ENCODE results near the gene CHST11.
"Not testable (repeated sequence)": the region's sequence is repeated elsewhere in the genome, so short reads cannot be mapped to it uniquely, and the experiment has no call there.

Gene CHST11

DNA sequence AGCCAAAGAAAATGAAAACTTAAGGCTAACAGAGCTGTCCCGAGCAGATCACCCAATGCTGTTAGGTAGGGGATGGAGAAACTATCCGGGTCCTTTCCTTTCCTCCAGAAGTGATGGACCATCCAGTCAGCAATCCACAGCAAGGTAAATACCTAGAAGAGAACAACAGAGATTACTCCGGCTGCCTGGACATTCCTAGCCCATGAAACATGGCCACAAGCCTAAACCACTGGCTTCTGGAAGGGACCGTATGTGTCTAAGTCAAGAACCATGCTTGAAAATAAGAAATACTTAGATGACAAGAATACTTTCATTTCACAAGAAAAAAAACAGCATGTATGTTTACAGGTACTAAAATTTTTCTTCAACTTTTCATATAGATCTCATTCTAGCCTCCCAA is 348.4 kb downstream of the CHST11 start:
- Histone ChIP-seq H3F3A (ENCODE audit: control insufficient read depth, insufficient read depth) (no peaks in the 10 kb centered on the region), H3K4me1 (ENCODE audit: control insufficient read depth, low read length) (peaks cover 10% of the 10 kb centered on the region), H3K4me2 (ENCODE audit: low read length) (no peak overlapping the region), H3K4me3 (ENCODE audit: low read length) (no peak overlapping the region), H3K36me3 (ENCODE audit: control insufficient read depth, low read length) (no peaks in the 10 kb centered on the region), H3K27ac (ENCODE audit: low read depth, low read length) (no peak overlapping the region), H3K9me2 (replicated peaks; ENCODE audit: control insufficient read depth, low read length) (no peaks in the 10 kb centered on the region), H4K20me1 (ENCODE audit: control insufficient read depth, insufficient read depth, low read depth, low read length) (no peaks in the 10 kb centered on the region), H3K27me3 (ENCODE audit: control insufficient read depth, low read length) (no peaks in the 10 kb centered on the region), H3K9me3 (ENCODE audit: control insufficient read depth, insufficient read depth, low read length) (no peaks in the 10 kb centered on the region), H3K79me2 (ENCODE audit: control insufficient read depth, low read length) (no peaks in the 10 kb centered on the region)
- TF ChIP-seq, protein P1, sequence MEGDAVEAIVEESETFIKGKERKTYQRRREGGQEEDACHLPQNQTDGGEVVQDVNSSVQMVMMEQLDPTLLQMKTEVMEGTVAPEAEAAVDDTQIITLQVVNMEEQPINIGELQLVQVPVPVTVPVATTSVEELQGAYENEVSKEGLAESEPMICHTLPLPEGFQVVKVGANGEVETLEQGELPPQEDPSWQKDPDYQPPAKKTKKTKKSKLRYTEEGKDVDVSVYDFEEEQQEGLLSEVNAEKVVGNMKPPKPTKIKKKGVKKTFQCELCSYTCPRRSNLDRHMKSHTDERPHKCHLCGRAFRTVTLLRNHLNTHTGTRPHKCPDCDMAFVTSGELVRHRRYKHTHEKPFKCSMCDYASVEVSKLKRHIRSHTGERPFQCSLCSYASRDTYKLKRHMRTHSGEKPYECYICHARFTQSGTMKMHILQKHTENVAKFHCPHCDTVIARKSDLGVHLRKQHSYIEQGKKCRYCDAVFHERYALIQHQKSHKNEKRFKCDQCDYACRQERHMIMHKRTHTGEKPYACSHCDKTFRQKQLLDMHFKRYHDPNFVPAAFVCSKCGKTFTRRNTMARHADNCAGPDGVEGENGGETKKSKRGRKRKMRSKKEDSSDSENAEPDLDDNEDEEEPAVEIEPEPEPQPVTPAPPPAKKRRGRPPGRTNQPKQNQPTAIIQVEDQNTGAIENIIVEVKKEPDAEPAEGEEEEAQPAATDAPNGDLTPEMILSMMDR (IDR thresholded peaks at IDR 0.05; ENCODE audit: low read depth, low read length, poor library complexity, severe bottlenecking), result no peak
- no peak for TF ChIP-seq EZH2phosphoT487 (IDR thresholded peaks at IDR 0.05; ENCODE audit: borderline replicate concordance, low read length)

DNA sequence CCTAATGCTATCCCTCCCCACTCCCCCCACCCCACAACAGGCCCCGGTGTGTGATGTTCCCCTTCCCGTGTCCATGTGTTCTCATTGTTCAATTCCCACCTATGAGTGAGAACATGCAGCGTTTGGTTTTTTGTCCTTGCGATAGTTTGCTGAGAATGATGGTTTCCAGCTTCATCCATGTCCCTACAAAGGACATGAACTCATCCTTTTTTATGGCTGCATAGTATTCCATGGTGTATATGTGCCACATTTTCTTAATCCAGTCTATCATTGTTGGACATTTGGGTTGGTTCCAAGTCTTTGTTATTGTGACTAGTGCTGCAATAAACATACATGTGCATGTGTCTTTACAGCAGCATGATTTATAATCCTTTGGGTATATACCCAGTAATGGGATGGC is 349.4 kb downstream of the CHST11 start:
- H3K9me3 ChIP-seq (ENCODE audit: control insufficient read depth, insufficient read depth, low read length); H3K79me2 ChIP-seq (ENCODE audit: control insufficient read depth, low read length); H4K20me1 ChIP-seq (ENCODE audit: control insufficient read depth, insufficient read depth, low read depth, low read length); H3K27ac ChIP-seq (ENCODE audit: low read depth, low read length); H3K9me2 ChIP-seq (replicated peaks; ENCODE audit: control insufficient read depth, low read length); H3K4me2 ChIP-seq (ENCODE audit: low read length); H3F3A ChIP-seq (ENCODE audit: control insufficient read depth, insufficient read depth); H3K27me3 ChIP-seq (ENCODE audit: control insufficient read depth, low read length); H3K36me3 ChIP-seq (ENCODE audit: control insufficient read depth, low read length); H3K4me3 ChIP-seq (ENCODE audit: low read length): not testable (repeated sequence)
- peaks cover 13% of the 10 kb centered on the region for H3K4me1 ChIP-seq (ENCODE audit: control insufficient read depth, low read length)

DNA sequence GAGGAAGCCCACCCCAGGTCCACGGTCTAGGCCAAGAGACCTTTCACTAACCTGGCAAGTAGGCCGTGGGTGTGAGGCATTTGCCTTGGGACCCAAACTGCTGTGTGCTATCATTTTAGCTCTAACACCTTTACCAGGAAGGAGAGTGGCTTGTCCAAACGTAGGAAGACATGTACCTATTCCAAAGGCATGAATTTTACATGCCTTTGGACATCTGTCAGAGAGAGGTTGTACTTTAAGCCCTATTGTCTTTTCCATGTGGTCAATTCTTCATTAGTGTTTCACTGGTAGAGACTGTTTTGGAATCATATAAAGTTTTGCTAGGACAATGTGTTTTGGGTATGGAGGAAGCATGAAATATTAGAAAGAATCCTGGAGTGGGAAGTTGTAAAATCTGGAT is 352.5 kb downstream of the CHST11 start:
- Histone ChIP-seq H3K79me2 (ENCODE audit: control insufficient read depth, low read length) (no peaks in the 10 kb centered on the region), H3K9me2 (replicated peaks; ENCODE audit: control insufficient read depth, low read length) (no peaks in the 10 kb centered on the region), H3K27ac (ENCODE audit: low read depth, low read length) (no peak overlapping the region), H3K9me3 (ENCODE audit: control insufficient read depth, insufficient read depth, low read length) (no peaks in the 10 kb centered on the region), H3K4me1 (ENCODE audit: control insufficient read depth, low read length) (peaks cover 13% of the 10 kb centered on the region), H3K4me2 (ENCODE audit: low read length) (no peak overlapping the region), H3K4me3 (ENCODE audit: low read length) (no peak overlapping the region), H3K36me3 (ENCODE audit: control insufficient read depth, low read length) (no peaks in the 10 kb centered on the region), H3K27me3 (ENCODE audit: control insufficient read depth, low read length) (no peaks in the 10 kb centered on the region), H4K20me1 (ENCODE audit: control insufficient read depth, insufficient read depth, low read depth, low read length) (no peaks in the 10 kb centered on the region), H3F3A (ENCODE audit: control insufficient read depth, insufficient read depth) (no peaks in the 10 kb centered on the region)
- no peak for TF ChIP-seq EZH2phosphoT487 (IDR thresholded peaks at IDR 0.05; ENCODE audit: borderline replicate concordance, low read length)
- TF ChIP-seq, protein P1 (IDR thresholded peaks at IDR 0.05; ENCODE audit: low read depth, low read length, poor library complexity, severe bottlenecking), result no peak

DNA sequence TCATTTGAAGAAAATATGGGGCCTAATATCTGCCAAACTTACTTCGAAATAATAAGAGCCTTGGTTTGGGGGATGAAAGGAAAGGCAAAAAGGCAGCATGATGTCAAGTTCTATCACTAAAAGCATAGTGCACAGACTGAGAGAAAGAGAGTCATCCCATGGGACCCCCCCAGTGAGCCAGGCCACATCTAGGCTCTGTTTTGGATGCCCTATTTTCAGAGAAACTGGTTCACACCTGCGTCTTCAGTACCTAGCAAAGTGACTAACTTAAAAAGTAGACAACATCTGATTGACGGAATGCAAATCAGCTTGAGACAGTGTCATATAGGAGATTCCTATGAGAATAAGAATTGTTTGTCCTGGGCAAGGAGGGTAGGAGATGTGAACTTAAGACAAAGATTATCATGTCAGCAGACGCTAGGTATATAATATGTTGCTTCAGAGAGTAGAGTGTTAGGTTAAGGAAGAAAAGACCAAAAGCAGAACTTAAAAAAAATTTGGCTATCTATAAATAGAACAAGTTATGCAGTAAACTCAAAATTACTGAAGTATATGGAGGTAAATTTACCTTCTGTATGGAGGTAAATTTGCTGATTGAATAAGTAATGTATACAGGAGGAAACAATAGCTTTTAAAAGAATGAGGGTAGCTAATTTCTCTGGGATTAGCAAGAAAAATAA is 353.1 kb downstream of the CHST11 start:
- no peaks in the 10 kb centered on the region for H3K36me3 ChIP-seq (ENCODE audit: control insufficient read depth, low read length)

More for the DNA sequence above, 353.1 kb downstream of the CHST11 start:
- Histone ChIP-seq H4K20me1 (ENCODE audit: control insufficient read depth, insufficient read depth, low read depth, low read length) (no peaks in the 10 kb centered on the region), H3K27ac (ENCODE audit: low read depth, low read length) (no peak overlapping the region), H3K9me2 (replicated peaks; ENCODE audit: control insufficient read depth, low read length) (no peaks in the 10 kb centered on the region), H3K4me1 (ENCODE audit: control insufficient read depth, low read length) (peaks cover 13% of the 10 kb centered on the region), H3K79me2 (ENCODE audit: control insufficient read depth, low read length) (no peaks in the 10 kb centered on the region), H3F3A (ENCODE audit: control insufficient read depth, insufficient read depth) (no peaks in the 10 kb centered on the region), H3K9me3 (ENCODE audit: control insufficient read depth, insufficient read depth, low read length) (no peaks in the 10 kb centered on the region), H3K4me3 (ENCODE audit: low read length) (peak overlapping the region; percentile 41), H3K4me2 (ENCODE audit: low read length) (peak overlapping the region; percentile 55), H3K27me3 (ENCODE audit: control insufficient read depth, low read length) (no peaks in the 10 kb centered on the region)
- no peak for TF ChIP-seq EZH2phosphoT487 (IDR thresholded peaks at IDR 0.05; ENCODE audit: borderline replicate concordance, low read length)
- TF ChIP-seq, protein P1 (IDR thresholded peaks at IDR 0.05; ENCODE audit: low read depth, low read length, poor library complexity, severe bottlenecking), result no peak

All from DOHH2 (cell line).